Stimulated activated CD8-positive, alpha-beta memory T cell treated with anti-CD3 and anti-CD28 coated beads, Interleukin-2, amount 100 ng/mL, for 48 hours (primary cell): ENCODE results near the gene KRTAP8-1.

Experiments
- DNase-seq, 2 donors: peaks; one replicate each; pipeline ENCODE4 v3.0.0-alpha.2; 2020; ENCODE audit warnings: low read depth in 2 of 2

Gene KRTAP8-1, protein sequence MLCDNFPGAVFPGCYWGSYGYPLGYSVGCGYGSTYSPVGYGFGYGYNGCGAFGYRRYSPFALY

DNA sequence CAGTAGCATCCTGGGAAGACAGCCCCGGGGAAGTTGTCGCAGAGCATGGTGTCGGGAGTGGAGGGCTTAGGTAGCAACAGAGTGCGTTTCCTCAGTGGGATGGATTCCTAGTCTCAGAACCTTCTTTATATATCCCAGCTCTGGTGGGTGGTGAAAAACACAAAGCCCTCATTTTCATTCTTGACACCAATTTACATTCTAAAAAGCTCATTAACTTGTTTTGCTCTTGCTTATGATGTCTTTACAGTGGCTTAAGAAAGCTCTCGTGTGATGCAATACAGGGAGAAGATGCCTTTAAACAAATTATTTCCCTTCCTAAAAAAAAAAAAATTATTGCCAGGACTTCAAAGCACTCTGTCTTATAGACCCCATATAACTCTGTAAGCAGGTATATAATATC, at the start of gene KRTAP8-1:
Gene KRTAP8-1 (minus strand): TSS at position 101 of the 400 bp plus-strand sequence. CDS start 54 bp downstream, at position 47.
- no peak for DNase-seq

DNA sequence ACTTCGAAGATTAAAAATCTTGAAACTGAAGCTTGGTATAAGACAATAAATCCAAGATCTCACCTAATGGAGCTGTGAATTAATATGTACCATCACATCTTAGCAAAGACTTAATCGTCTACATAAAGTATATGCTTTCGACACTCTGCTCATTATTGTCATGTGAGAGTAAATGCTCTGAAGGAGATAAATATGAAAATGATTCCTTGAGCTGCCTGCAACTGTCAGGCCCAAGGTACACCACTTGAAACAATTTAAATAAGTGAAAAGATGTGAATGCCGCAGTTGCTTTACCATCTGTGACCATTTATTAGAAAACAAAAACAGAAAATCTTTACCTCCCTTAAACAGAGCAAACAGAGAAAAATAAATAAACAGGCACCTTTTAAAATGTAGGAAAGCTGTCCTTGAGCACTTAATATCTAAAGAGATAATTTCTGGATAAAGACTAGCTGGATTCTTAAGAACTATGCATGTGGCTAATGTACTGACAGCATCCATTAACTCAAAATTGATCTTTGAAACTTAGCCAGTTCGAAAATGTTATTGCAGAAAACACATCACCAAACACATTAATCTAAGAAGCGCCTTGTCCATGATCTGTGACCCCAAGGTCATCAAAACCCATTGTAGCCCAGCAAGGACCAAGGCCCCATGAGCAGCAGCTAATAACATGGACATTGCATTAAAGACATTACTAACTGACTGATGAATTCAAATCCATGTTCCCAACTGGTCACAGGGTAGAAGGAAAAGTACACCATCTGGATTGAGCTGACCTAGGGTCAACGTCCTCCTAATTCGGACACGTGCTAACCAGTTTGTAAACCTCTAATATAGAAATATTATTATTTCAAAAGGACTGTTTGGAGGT, 34.8 kb upstream of the KRTAP8-1 start:
- DNase-seq, result no peak

DNA sequence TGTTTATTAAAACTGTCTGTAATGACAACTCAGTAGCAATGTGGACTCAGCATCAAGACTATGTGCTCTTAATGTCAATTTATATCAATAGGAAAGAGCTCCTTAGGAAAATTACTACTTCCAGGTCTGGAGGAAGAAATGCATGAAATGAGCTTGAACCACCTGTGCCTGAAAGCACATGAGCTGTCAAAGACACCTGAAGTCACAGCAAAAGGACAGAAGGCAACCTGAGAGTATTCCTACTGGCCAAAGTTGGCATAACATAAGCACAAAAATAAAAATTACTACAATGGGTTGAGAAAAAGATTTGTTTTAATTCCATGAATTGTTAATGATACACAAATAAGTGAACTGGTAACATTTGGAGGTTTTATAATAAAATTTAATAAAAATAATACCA, 29.9 kb upstream of the KRTAP8-1 start:
- no peak for DNase-seq

DNA sequence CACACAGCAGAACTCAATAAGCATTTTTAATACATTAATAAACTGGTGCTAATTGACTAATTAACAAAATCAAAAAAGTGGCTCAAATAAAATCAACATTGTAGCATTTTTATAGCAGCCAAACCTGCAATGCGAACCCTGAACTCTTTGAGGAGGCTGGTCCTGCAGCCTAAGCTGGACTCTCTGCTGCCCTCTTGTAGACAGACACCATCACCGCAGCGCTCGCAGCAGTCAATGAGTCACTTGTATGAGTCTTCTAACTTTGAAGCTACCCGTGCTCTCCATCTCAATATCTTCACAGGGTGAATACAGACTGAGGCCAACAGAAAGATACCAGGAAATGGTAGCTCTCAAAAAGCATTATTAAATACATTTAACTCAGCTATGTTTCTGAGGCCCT, 26.2 kb upstream of the KRTAP8-1 start:
- DNase-seq, result peak in 1 of 2 donors; percentile 17

DNA sequence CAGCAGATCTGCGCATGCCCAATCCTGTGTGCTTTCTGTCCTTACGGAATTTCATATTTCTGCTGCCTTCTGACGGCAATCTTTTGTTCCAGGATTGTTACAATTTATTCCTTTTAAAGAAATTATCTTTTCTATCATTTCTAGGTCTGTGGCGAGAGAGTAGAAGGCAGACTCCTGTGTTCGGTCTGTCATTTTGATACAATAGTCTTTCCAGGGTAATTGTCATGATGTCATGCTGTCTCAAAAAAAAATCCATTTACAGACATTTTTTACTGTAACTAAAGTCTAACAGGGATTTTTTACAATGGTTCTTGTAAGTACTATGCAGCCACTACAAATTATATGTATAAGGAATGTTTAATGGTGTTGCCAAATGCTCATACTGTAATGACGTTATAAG, 25.5 kb upstream of the KRTAP8-1 start:
- no peak for DNase-seq

DNA sequence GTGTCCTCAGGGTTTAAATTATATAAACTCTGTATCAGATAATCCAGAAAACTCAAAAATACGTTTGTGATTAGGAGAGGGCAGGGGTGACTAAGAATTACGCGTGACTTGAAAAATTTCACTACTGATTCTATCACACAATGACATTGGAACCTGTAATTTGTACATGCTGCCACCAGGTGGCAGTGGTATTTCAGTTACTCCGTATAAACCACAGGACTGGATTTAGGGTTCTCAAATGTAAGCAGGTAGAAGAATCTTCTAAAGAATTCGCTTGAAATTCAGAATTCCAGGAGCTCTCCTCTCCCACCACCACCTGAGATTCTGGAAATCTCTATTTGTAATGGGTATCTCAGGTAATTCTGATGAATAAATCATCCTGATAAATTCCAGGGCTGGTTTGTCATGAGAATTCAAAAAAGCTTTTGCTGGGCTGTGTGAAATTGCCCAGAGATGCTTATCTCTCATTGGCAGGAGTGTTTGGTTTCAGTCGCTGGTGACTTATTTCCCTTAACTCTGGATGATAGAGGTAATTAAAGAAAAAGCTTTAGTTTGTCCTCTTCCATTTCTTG, 18.2 kb upstream of the KRTAP8-1 start:
- peak; percentile 5 to 13 for DNase-seq

DNA sequence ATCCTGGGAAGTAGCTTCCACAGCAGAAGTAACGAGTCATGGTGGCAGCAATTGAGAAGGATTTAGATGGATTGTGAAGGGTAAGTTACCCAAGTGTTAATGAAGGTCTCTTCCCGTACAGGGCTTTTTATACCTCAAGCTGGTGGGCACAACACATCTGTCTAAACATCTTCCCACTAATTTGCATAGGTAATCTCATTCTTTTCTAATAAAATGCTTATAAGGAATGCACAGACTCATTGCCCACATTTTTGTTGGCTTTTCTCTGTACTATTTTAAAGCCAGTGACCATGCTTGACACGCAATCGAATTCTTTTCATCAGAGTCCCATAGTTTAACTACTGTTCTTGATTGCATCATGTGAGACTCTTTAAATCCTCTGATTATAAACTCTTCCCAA, 16.6 kb upstream of the KRTAP8-1 start, which contains the start of gene KRTAP7-1:
Gene KRTAP7-1 (minus strand): TSS at position 101 of the 400 bp plus-strand sequence. CDS start 61 bp downstream, at position 40.
- DNase-seq, result no peak

DNA sequence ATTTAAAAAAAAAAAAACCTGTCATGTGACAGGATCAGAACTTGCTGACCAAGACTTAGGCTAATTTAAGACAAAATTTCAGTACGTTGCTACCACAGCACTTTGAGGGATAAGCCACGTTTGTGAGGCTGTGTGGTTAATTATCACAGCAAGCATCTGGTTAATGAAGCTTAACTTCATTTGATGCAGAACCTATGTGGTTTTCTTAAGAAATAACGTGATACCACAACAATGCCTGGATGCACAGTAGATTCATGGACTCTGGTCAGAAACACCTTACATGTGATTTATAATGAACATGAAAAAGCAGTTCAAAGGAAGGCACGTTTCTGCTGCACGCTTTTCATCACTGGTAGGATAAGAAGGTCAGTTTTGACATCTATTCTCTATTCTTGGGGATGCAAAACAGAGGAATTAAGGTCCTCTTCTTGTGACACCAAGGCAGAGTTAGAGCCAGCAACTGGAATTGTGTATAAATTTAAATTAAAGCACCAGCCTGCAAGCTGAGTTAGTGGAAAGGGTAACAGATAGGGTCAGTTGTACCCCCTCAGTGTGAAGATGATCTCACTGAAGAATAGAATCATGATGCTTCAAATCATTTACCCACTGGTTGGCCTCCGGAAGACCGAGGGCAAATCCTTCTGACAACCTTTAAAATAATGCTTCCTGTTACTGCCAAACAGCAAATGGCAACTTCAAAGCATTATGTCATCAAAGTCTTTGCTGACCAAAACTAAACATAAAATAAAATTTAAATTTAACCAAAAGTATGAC, 6.0 kb upstream of the KRTAP8-1 start:
- DNase-seq, result no peak

DNA sequence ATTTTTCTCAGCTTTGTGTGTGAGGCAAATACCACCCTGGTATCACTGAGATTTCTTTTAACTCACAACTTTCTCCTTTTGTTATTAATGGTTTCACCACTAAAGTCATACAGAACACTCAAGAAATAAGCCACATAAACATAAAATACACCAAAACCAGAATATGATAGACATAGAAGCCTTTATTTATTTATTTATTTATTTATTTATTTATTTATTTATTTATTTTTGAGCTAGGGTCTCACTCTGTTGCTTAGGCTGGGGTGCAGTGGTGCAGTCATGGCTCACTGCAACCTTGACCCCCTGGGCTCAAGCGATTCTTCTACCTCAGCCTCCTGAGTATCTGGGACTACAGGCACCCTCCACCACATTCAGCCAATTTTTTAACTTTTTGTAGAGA, 12.5 kb downstream of the KRTAP8-1 start:
- no peak for DNase-seq

DNA sequence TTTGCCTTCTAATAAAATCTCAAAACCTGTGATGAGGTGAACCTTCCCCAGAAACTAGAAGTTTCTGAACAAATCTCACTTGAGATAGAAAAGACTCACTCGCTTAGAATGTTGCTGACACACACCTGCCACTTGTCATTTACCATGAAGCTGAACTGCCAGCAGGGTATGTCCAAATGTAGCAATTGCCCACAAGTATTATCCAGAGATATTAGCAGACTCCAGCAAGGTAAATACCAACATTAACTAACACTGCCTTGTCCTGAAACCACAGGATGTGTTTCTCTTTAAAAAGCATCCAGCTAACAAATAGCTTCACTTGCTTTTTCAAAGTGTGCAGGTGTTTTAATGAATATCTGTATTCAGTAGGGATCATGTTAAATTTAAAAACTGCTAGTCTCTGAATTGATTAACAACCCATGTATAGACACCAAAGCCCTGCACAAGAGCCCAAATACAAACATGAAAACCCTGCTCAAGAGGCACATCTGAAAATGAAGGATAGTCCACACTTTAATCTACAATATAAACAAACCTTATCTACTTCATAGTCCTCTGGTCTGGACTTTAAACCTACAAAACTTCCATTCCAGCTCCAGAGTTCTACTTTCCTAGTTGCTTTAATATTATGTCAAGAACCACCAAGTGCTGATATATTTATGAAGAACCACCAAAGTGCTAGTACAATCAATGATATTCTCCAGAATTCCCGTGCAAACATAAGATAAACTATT, 19.3 kb downstream of the KRTAP8-1 start:
- no peak for DNase-seq

DNA sequence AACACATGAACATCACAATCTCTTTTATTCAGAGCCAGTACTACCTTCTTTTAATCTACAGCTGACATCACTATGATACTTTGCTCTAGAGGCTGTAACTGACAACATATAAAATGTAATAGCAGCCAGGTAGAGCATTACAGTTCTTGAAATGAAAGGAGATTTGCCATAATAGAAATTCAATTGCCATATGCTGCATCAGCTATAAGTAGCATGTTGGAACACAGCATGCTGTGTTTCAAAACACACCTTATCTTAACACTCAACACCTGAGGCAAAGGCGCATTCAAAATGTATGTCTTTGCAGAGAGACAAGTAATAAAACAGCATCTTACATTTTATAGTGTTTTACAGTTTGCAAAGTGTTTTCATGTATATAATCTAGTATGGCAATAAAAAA, 33.8 kb downstream of the KRTAP8-1 start:
- DNase-seq, result no peak

DNA sequence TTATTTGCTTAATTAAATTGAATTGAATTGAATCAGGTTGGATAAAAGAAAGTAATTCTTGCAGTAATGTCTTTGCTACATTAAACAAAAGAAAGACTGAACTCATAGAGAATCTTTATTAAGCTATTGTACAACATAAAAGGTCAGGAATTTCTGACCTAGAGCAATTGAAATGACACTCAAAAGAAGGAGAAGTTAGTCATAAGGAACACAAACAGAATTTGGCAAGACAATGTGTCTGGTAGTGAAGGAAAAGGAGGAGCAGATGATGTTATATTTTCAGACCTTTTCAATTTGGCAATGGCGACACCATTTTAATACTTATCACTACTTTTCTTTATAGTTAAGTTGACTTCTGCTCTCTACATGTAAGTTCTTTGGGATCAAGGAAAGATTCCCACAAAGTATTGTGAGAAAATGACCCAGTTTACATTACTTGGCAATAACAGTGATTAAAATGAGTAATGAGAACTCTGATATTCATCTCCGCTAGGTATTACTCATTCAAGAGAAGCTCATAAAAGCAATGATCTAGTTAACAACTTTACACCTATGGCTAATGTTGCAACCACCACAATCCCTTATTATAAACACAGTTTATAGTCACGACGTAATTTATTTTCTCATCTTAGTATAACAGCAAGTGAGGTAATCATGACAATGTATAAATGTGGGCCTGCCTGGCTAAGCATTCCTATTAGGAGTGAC, 43.2 kb downstream of the KRTAP8-1 start:
- no peak for DNase-seq
